HepG2 (cell line): ENCODE measurements around the gene GNAL. TPM values are rescaled to one million over a fixed set of nuclear protein-coding genes. Genes with fewer than 3 reads are reported as not detected.
A peak's percentile ranks its signal among the peaks of the same experiment; 100 is the strongest.

Source experiments
- ATAC-seq: fragments of 200-7000 bp; cut with Tn5 transposase; 3 replicates; pipeline ENCODE4 v1.9.1; 2020; ENCODE audit warnings: mild to moderate bottlenecking, moderate library complexity
- Bru-seq: library from RNA; stranded (reverse); fragments of 400-500 nt; gene quantifications from one replicate; lab custom pipeline; 2021; lab: Mats Ljungman, UMichigan
- BruChase-seq, 2 experiments: library from RNA; stranded (reverse); fragments of 400-500 nt; gene quantifications; one replicate each; lab custom pipeline; 2021; lab: Mats Ljungman, UMichigan
- BruUV-seq: library from RNA; stranded (reverse); fragments of 400-500 nt; replicated peaks from 2 replicates; lab custom pipeline; 2021; lab: Mats Ljungman, UMichigan
- CTCF ChIA-PET: fragments of 300-600 bp; formaldehyde crosslinking; extraction: SDS; loops from one replicate; lab custom pipeline; 2021; ENCODE audit warnings: low total read pairs, inconsistent platforms, low intra/inter-chr PET ratio; lab: Yijun Ruan, JAX
- POLR2A ChIA-PET: fragments of 350-600 bp; sonication (Branson Sonifier 250); formaldehyde crosslinking; loops from one replicate; lab custom pipeline; 2020; ENCODE audit warnings: antibody characterized with exemption, inconsistent platforms; lab: Yijun Ruan, JAX
- DNase-seq: peaks from one replicate; pipeline ENCODE4 v3.0.0-alpha.2; 2015; ENCODE audit warnings: low spot score
- FAIRE-seq: peaks from 3 replicates; lab custom pipeline; 2011; peaks lifted over from hg19 to GRCh38; lab: Jason Lieb, UNC
- H2AFZ ChIP-seq: one replicate; pipeline ENCODE4 v1.6.1; 2011; ENCODE audit warnings: low read length, inconsistent platforms
- H3K27ac ChIP-seq: fragments of 300-600 bp; 3 replicates; pipeline ENCODE4 v1.8.0; 2011; ENCODE audit warnings: mixed run types, mild to moderate bottlenecking, mixed read lengths, low read length, inconsistent platforms; ENCODE audit not compliant: insufficient read depth; ENCODE audit errors: extremely low read length
- H3K27me3 ChIP-seq, 2 experiments: fragments of 200-600 bp in 1 of 2; 2 replicates in 1 of 2; 3 replicates in 1 of 2; pipeline versions ENCODE4 v1.6.0 to v1.8.0; 2011; ENCODE audit warnings: low read length in 2 of 2, mild to moderate bottlenecking in 2 of 2, moderate library complexity in 2 of 2, inconsistent platforms in 1 of 2; ENCODE audit not compliant: insufficient read depth in 2 of 2, control insufficient read depth in 1 of 2
- H3K36me3 ChIP-seq, 2 experiments: fragments of 200-600 bp in 1 of 2; replicated peaks in 1 of 2; 2 replicates in 1 of 2; 3 replicates in 1 of 2; pipeline versions ENCODE4 v1.5.1 to v1.8.0; 2011; ENCODE audit warnings: low read length in 2 of 2, inconsistent platforms in 1 of 2; ENCODE audit not compliant: insufficient read depth in 2 of 2, control insufficient read depth in 1 of 2
- H3K4me1 ChIP-seq: 2 replicates; pipeline ENCODE4 v1.5.1; 2012; ENCODE audit warnings: low read length, inconsistent platforms; ENCODE audit not compliant: insufficient read depth
- H3K4me2 ChIP-seq: 2 replicates; pipeline ENCODE4 v1.6.0; 2011; ENCODE audit warnings: low read depth, low read length, inconsistent platforms
- H3K4me3 ChIP-seq, 3 experiments: fragments of 200-600 bp in 1 of 3; sonication (generic), shearing (Covaris generic) in 1 of 3; replicated peaks in 1 of 3; 2 replicates each; pipeline ENCODE4 v1.5.1; 2011 to 2016; ENCODE audit warnings: low read length in 3 of 3, inconsistent platforms in 2 of 3, low read depth in 2 of 3, mild to moderate bottlenecking in 2 of 3, control low read depth in 1 of 3, mixed read lengths in 1 of 3; ENCODE audit not compliant: insufficient read depth in 1 of 3
- H3K79me2 ChIP-seq: one replicate; pipeline ENCODE4 v1.6.1; 2011; ENCODE audit warnings: low read length, inconsistent platforms; ENCODE audit not compliant: insufficient read depth
- H3K9ac ChIP-seq: 2 replicates; pipeline ENCODE4 v1.6.0; 2011; ENCODE audit warnings: mild to moderate bottlenecking, low read depth, low read length, inconsistent platforms; ENCODE audit not compliant: insufficient read depth
- H3K9me3 ChIP-seq: 2 replicates; pipeline ENCODE4 v1.5.1; 2012; ENCODE audit warnings: mild to moderate bottlenecking, low read length
- H4K20me1 ChIP-seq: 2 replicates; pipeline ENCODE4 v1.6.0; 2011; ENCODE audit warnings: inconsistent platforms, mild to moderate bottlenecking, low read length, moderate library complexity; ENCODE audit not compliant: insufficient read depth
- CHD4 ChIP-seq: fragments of 200-600 bp; sonication (generic); IDR thresholded peaks from 2 replicates; pipeline ENCODE4 v1.7.0; 2017; ENCODE audit warnings: mild to moderate bottlenecking, low read length, borderline replicate concordance
- GABPB1 ChIP-seq: IDR thresholded peaks from 2 replicates; pipeline ENCODE4 v1.6.1; 2016; ENCODE audit warnings: mild to moderate bottlenecking, missing genetic modification reagents, moderate library complexity, missing compliant biosample characterization
- HINFP ChIP-seq: sonication (generic); formaldehyde crosslinking; IDR thresholded peaks from 2 replicates; pipeline ENCODE4 v1.4.0; 2020; ENCODE audit warnings: low read depth, mild to moderate bottlenecking, missing genetic modification reagents
- KLF15 ChIP-seq: sonication (generic); formaldehyde crosslinking; IDR thresholded peaks from 2 replicates; pipeline ENCODE4 v1.8.1; 2023; ENCODE audit warnings: borderline replicate concordance, mild to moderate bottlenecking, inconsistent platforms, missing genetic modification reagents, mixed read lengths
- MAF1 ChIP-seq: sonication (generic); formaldehyde crosslinking; IDR thresholded peaks from 2 replicates; pipeline ENCODE4 v1.5.0; 2020; ENCODE audit warnings: missing genetic modification reagents, borderline replicate concordance
- PLSCR1 ChIP-seq: sonication (generic); formaldehyde crosslinking; IDR thresholded peaks from 2 replicates; pipeline ENCODE4 v1.5.0; 2020; ENCODE audit warnings: missing genetic modification reagents, mild to moderate bottlenecking, borderline replicate concordance
- SOX6 ChIP-seq, 2 experiments: fragments of 450-650 bp in 1 of 2; sonication (generic) in 1 of 2; formaldehyde crosslinking in 1 of 2; IDR thresholded peaks; 2 replicates each; pipeline versions ENCODE4 v1.4.0 to v1.6.1; 2017 to 2020; ENCODE audit warnings: antibody characterized with exemption in 1 of 2, mild to moderate bottlenecking in 1 of 2, missing genetic modification reagents in 1 of 2
- SSRP1 ChIP-seq: IDR thresholded peaks from 2 replicates; pipeline ENCODE4 v1.6.1; 2016; ENCODE audit warnings: control low read depth
- TOE1 ChIP-seq: sonication (generic); formaldehyde crosslinking; IDR thresholded peaks from 2 replicates; pipeline ENCODE4 v1.4.0; 2020; ENCODE audit warnings: mild to moderate bottlenecking, missing genetic modification reagents
- ZBTB38 ChIP-seq: sonication (generic); formaldehyde crosslinking; IDR thresholded peaks from 2 replicates; pipeline ENCODE4 v1.5.1; 2020; ENCODE audit warnings: mild to moderate bottlenecking, missing genetic modification reagents
- ZNF335 ChIP-seq: sonication (generic); formaldehyde crosslinking; IDR thresholded peaks from 2 replicates; pipeline ENCODE4 v1.4.0; 2020; ENCODE audit warnings: missing genetic modification reagents
- ZNF354B ChIP-seq: sonication (generic); formaldehyde crosslinking; IDR thresholded peaks from 2 replicates; pipeline ENCODE4 v1.8.0; 2022; ENCODE audit warnings: mild to moderate bottlenecking, missing genetic modification reagents
- ZNF615 ChIP-seq: sonication (generic); formaldehyde crosslinking; IDR thresholded peaks from 2 replicates; pipeline ENCODE4 v1.5.0; 2020; ENCODE audit warnings: mild to moderate bottlenecking, missing genetic modification reagents, borderline replicate concordance
- ZNF709 ChIP-seq: sonication (generic); formaldehyde crosslinking; IDR thresholded peaks from 2 replicates; pipeline ENCODE4 v1.5.0; 2020; ENCODE audit warnings: mild to moderate bottlenecking, missing genetic modification reagents
- ZNF746 ChIP-seq: sonication (generic); formaldehyde crosslinking; IDR thresholded peaks from 2 replicates; pipeline ENCODE4 v1.8.0; 2022; ENCODE audit warnings: mild to moderate bottlenecking, missing genetic modification reagents
- ZNF749 ChIP-seq: sonication (generic); formaldehyde crosslinking; IDR thresholded peaks from 2 replicates; pipeline ENCODE4 v1.8.0; 2022; ENCODE audit warnings: mild to moderate bottlenecking, missing genetic modification reagents, moderate library complexity, borderline replicate concordance
- WGBS: methylation state at CpG from one replicate; pipeline ENCODE4 v1.1.6; 2017; ENCODE audit warnings: low lambda C conversion rate; 5-methylcytosine and 5-hydroxymethylcytosine counted together
- in situ Hi-C: cut with HindIII; loops from 2 replicates; pipeline ENCODE4 v1.10.0; 2017; ENCODE audit warnings: low pct_unique_long_range_greater_than_20kb; ENCODE audit not compliant: extremely low pct_ligation_motif_present
- intact Hi-C: fragments of 100-400 bp; cut with micrococcal nuclease; formaldehyde crosslinking; loops from one replicate; pipeline ENCODE4 v1.10.0; 2022; ENCODE audit not compliant: unreplicated experiment
- long read RNA-seq, 2 experiments: library from RNA in 1 of 2; library from polyadenylated mRNA in 1 of 2; stranded (forward) in 1 of 2; unstranded in 1 of 2; transcript quantifications; one replicate each; pipeline ENCODE4 v2.0.0, GENCODE V29; 2019 to 2022
- polyA minus RNA-seq, 3 experiments: library from RNA; depleted of rRNA, polyadenylated mRNA; stranded (reverse); fragments of >200 nt; gene quantifications; 2 replicates each; pipeline ENCODE4 v1.2.3, GENCODE V29; 2011; ENCODE audit warnings: low replicate concordance in 1 of 3
- polyA plus RNA-seq, 8 experiments: library from polyadenylated mRNA; depleted of rRNA in 3 of 8; stranded (reverse) in 7 of 8; unstranded in 1 of 8; fragments of >200 nt; fragmentation: Illumina TruSeq in 4 of 8; extraction: Trizol in 4 of 8; gene quantifications; 2 replicates each; pipeline versions ENCODE4 v1.2.1 to v1.2.3, GENCODE V29; 2011 to 2016; ENCODE audit warnings: low read depth in 4 of 8, missing spikeins in 1 of 8, mixed read lengths in 1 of 8; ENCODE audit not compliant: insufficient read depth in 1 of 8
- total RNA-seq, 5 experiments: library from RNA; depleted of rRNA; stranded (reverse); fragments of >200 nt; fragmentation: Illumina TruSeq; extraction: Trizol; gene quantifications; 2 replicates each; pipeline ENCODE4 v1.2.3, GENCODE V29; 2016; ENCODE audit warnings: low read depth in 1 of 5

The GNAL gene
- total RNA-seq (2016; rRNA removed; fragmentation: Illumina TruSeq; extraction: Trizol) (1.3 and 1.4 TPM in 2 replicates), polyA plus RNA-seq (2011; rRNA removed) (0.63 and 0.87 TPM in 2 replicates), polyA minus RNA-seq (2011; rRNA and poly(A)+ RNA removed; ENCODE audit: low replicate concordance) (0.96 and 9.4 TPM in 2 replicates), Bru-seq, nascent RNA (percentile 20 among the genes with signal in this experiment), BruChase-seq, experiment 1, labeled RNA remaining after a 6-hour chase (percentile 24 among the genes with signal in this experiment), BruChase-seq, experiment 2, labeled RNA remaining after a 2-hour chase (percentile 17 among the genes with signal in this experiment)
- 0.97 and 1.0 TPM in 2 replicates for total RNA-seq (2016; cell fraction: cytosol; rRNA removed; fragmentation: Illumina TruSeq; extraction: Trizol; ENCODE audit: low read depth)
- total RNA-seq (2016; cell fraction: insoluble cytoplasmic fraction; rRNA removed; fragmentation: Illumina TruSeq; extraction: Trizol) = 1.6 and 1.8 TPM in 2 replicates
- 2.8 and 3.0 TPM in 2 replicates for total RNA-seq (2016; cell fraction: membrane; rRNA removed; fragmentation: Illumina TruSeq; extraction: Trizol)
- 1.2 and 1.8 TPM in 2 replicates for total RNA-seq (2016; cell fraction: nucleus; rRNA removed; fragmentation: Illumina TruSeq; extraction: Trizol)
- polyA plus RNA-seq (2011; cell fraction: cytosol; rRNA removed) = 0.74 and 0.78 TPM in 2 replicates
- polyA plus RNA-seq (2011; cell fraction: nucleus; rRNA removed) = 0.45 and 0.61 TPM in 2 replicates
- polyA plus RNA-seq (2012) = 1.1 and 1.7 TPM in 2 replicates
- 1.6 and 1.7 TPM in 2 replicates for polyA plus RNA-seq (2016; cell fraction: cytosol; fragmentation: Illumina TruSeq; extraction: Trizol; ENCODE audit: low read depth)
- 1.2 and 1.4 TPM in 2 replicates for polyA plus RNA-seq (2016; cell fraction: insoluble cytoplasmic fraction; fragmentation: Illumina TruSeq; extraction: Trizol; ENCODE audit: low read depth)
- 1.9 and 2.7 TPM in 2 replicates for polyA plus RNA-seq (2016; cell fraction: membrane; fragmentation: Illumina TruSeq; extraction: Trizol; ENCODE audit: low read depth)
- 0.96 and 1.1 TPM in 2 replicates for polyA plus RNA-seq (2016; cell fraction: nucleus; fragmentation: Illumina TruSeq; extraction: Trizol; ENCODE audit: insufficient read depth, low read depth)
- 1.1 and 2.1 TPM in 2 replicates for polyA minus RNA-seq (2011; cell fraction: cytosol; rRNA and poly(A)+ RNA removed)
- 1.7 TPM in 2 replicates for polyA minus RNA-seq (2011; cell fraction: nucleus; rRNA and poly(A)+ RNA removed)
- long read RNA-seq, experiment 1 = 0 reads
- long read RNA-seq, experiment 2, partial matches to known transcripts = 0 of 1 reads
- long read RNA-seq, experiment 2, other reads (novel, unspliced or antisense) = 1 of 1 reads

- POLR2A ChIA-PET = no interaction called here
- no peak within 1 kb of the TSS for H2AFZ ChIP-seq
- no peak within 1 kb of the TSS for H3K27ac ChIP-seq
- H3K4me2 ChIP-seq = peak within 1 kb of the TSS; percentile 80
- ATAC-seq (peak; percentile 92), FAIRE-seq (no peak), DNase-seq (peak; percentile 55)
- H4K20me1 ChIP-seq = no peaks in the 10 kb centered on the region
- no peaks in the 10 kb centered on the region for H3K79me2 ChIP-seq
- no peaks in the 10 kb centered on the region for H3K4me1 ChIP-seq
- no TSS peak for BruUV-seq
- intact Hi-C loops (no loop called here), in situ Hi-C loops (no loop called here)
- CTCF ChIA-PET = no interaction called here
- peaks cover 4 to 25% of the 10 kb centered on the region in 2 experiments for H3K27me3 ChIP-seq
- H3K9me3 ChIP-seq = no peaks in the 10 kb centered on the region
- no peaks in the 10 kb centered on the region for H3K36me3 ChIP-seq
- H3K4me3 ChIP-seq = peak within 1 kb of the TSS; percentile 35 to 69 (median 47); a peak in 5 of 6 replicates
- 3% methylated on average over 7 of the region's 77 CpGs for WGBS
- no peak within 1 kb of the TSS for H3K9ac ChIP-seq
- no peak for TF ChIP-seq ZNF354B (CRISPR knock-in tag)
- TF ChIP-seq KLF15 (CRISPR knock-in tag) = no peak
- peak; percentile 35; the same call in 1 of the 2 replicates for TF ChIP-seq GABPB1 (CRISPR knock-in tag)
- TF ChIP-seq ZNF615 (CRISPR knock-in tag) = no peak
- no peak for TF ChIP-seq ZNF749 (CRISPR knock-in tag)
- no peak for TF ChIP-seq SOX6 (IDR thresholded peaks at IDR 0.05)
- TF ChIP-seq SOX6 (CRISPR knock-in tag; IDR thresholded peaks at IDR 0.05) = peak; percentile 19; the same call in 1 of the 2 replicates
- TF ChIP-seq ZNF746 (CRISPR knock-in tag) = no peak; the same call in 1 of the 2 replicates
- TF ChIP-seq ZNF335 (CRISPR knock-in tag) = no peak
- TF ChIP-seq HINFP = no peak
- TF ChIP-seq ZNF709 (CRISPR knock-in tag) = no peak
- TF ChIP-seq MAF1 (CRISPR knock-in tag) = 0 out of 2 replicates have a peak, but pooled peaks have one; percentile 46
- TF ChIP-seq TOE1 = no peak
- no peak for TF ChIP-seq PLSCR1 (CRISPR knock-in tag)
- TF ChIP-seq ZBTB38 (CRISPR knock-in tag) = no peak
- no peak for TF ChIP-seq CHD4
- TF ChIP-seq SSRP1 (CRISPR knock-in tag) = no peak
Observed at GRCh38 chr18:11688972-11689668, at the start of gene GNAL. TSS of gene GNAL (plus strand) at chr18:11689264. CDS start at chr18:11689564, 300 bp downstream.
